Adrenal gland (tissue), 12 donors: ENCODE measurements around the gene CARD6. TPM values are rescaled to one million over a fixed set of nuclear protein-coding genes. Genes with fewer than 3 reads are reported as not detected.
"Not testable (repeated sequence)": the region's sequence is repeated elsewhere in the genome, so short reads cannot be mapped to it uniquely, and the experiment has no call there.

Experiments used
- DNase-seq, 7 donors: peaks; one replicate each; pipeline ENCODE4 v3.0.0-alpha.2; 2019 to 2020
- H3K27ac ChIP-seq, 5 donors: fragments of 200-600 bp; sonication (generic) in 4 of 5; 1 replicate in 3 of 5; 2 replicates in 2 of 5; pipeline versions ENCODE4 v1.5.1 to v1.8.0; 2016 to 2020; ENCODE audit warnings: mild to moderate bottlenecking in 1 of 5
- H3K27me3 ChIP-seq: fragments of 200-600 bp; 2 replicates; pipeline ENCODE4 v1.8.0; 2021
- H3K36me3 ChIP-seq, 2 donors: fragments of 200-600 bp; replicated peaks in 1 of 2; 1 replicate in 1 of 2; 2 replicates in 1 of 2; pipeline versions ENCODE4 v1.5.1 to v1.8.0; 2018 to 2022
- H3K4me1 ChIP-seq, 2 donors: fragments of 200-600 bp; replicated peaks in 1 of 2; 1 replicate in 1 of 2; 2 replicates in 1 of 2; pipeline versions ENCODE4 v1.5.1 to v1.8.0; 2018 to 2021
- H3K4me3 ChIP-seq, 4 donors: fragments of 200-600 bp; sonication (generic) in 3 of 4; one replicate each; pipeline ENCODE4 v1.5.1; 2016 to 2018
- H3K9me3 ChIP-seq, 3 donors: fragments of 200-600 bp; sonication (generic) in 1 of 3; replicated peaks in 1 of 3; 1 replicate in 2 of 3; 2 replicates in 1 of 3; pipeline versions ENCODE4 v1.5.1 to v1.8.0; 2016 to 2021
- POLR2A ChIP-seq, 2 donors: fragments of 450-650 bp; IDR thresholded peaks; one replicate each; pipeline ENCODE4 v1.6.1; 2017; ENCODE audit warnings: antibody characterized with exemption in 2 of 2, mild to moderate bottlenecking in 2 of 2, moderate library complexity in 1 of 2
- WGBS, 4 donors: extraction: QIAGEN DNeasy Blood & Tissue Kit in 2 of 4; methylation state at CpG; one replicate each; pipeline versions ENCODE4 v1.1.5 to v1.1.7; 2013 to 2017; 5-methylcytosine and 5-hydroxymethylcytosine counted together
- intact Hi-C, 2 donors: fragments of 100-400 bp; cut with DNase I; formaldehyde crosslinking; loops; one replicate each; pipeline versions ENCODE4 v1.14.1 to v1.15.0; 2022 to 2023
- polyA plus RNA-seq, 3 donors: library from polyadenylated mRNA; stranded (reverse); fragments of 200-250 nt in 2 of 3; fragments of 350-450 nt in 1 of 3; fragmentation: Illumina TruSeq in 1 of 3; extraction: RNeasy Lipid Tissue Mini Kit (QIAGEN cat#74804) in 1 of 3; gene quantifications; one replicate each; pipeline ENCODE4 v1.2.3, GENCODE V29; 2013 to 2014
- total RNA-seq, 9 donors: library from RNA; depleted of rRNA in 4 of 9; stranded (reverse); fragments of >200 nt in 4 of 9; fragments of 120-200 nt in 1 of 9; fragmentation: NEBNext Ultra II Directional in 1 of 9; extraction: Animal tissue kit (Norgen Biotek cat#: 25700) in 1 of 9; gene quantifications; one replicate each; pipeline versions ENCODE4 v1.1.0 to v1.2.4, GENCODE V29; 2013 to 2023
- TF ChIP-seq, protein P1 (sequence below), 6 experiments: fragments of 450-650 bp in 4 of 6; fragments of 200-600 bp in 2 of 6; sonication (generic) in 1 of 6; IDR thresholded peaks; 1 replicate in 5 of 6; 2 replicates in 1 of 6; pipeline versions ENCODE4 v1.5.1 to v1.8.0; 2016 to 2021; ENCODE audit warnings: antibody characterized with exemption in 6 of 6, mild to moderate bottlenecking in 2 of 6, moderate library complexity in 1 of 6
- donor health status: healthy with polysubstance abuse.
- donor health status: Bipolar disorder and iron deficiency.
- donor health status: DM: yes; HTN: yes; CAD: no.
- donor health status: DM: no; HTN: no; CAD: no.
- donor health status: DM: no; HTN: no; CAD: no.
- donor health status: DM: yes; HTN: yes; CAD: no.

Gene CARD6
- total and polyA plus RNA-seq, 12 donors = 6.5 to 33.1 (median 27.6) TPM

- H3K4me3 ChIP-seq = no peak overlapping the region
- H3K36me3 ChIP-seq = peaks cover 0 to 28% of the 10 kb centered on the region in 2 donors
- DNase-seq = no peak
- no peak overlapping the region for H3K27ac ChIP-seq
- H3K27me3 ChIP-seq = no peaks in the 10 kb centered on the region
- intact Hi-C loops = no loop called here
- no peak for TF ChIP-seq POLR2A (IDR thresholded peaks at IDR 0.05)
- TF ChIP-seq, protein P1, sequence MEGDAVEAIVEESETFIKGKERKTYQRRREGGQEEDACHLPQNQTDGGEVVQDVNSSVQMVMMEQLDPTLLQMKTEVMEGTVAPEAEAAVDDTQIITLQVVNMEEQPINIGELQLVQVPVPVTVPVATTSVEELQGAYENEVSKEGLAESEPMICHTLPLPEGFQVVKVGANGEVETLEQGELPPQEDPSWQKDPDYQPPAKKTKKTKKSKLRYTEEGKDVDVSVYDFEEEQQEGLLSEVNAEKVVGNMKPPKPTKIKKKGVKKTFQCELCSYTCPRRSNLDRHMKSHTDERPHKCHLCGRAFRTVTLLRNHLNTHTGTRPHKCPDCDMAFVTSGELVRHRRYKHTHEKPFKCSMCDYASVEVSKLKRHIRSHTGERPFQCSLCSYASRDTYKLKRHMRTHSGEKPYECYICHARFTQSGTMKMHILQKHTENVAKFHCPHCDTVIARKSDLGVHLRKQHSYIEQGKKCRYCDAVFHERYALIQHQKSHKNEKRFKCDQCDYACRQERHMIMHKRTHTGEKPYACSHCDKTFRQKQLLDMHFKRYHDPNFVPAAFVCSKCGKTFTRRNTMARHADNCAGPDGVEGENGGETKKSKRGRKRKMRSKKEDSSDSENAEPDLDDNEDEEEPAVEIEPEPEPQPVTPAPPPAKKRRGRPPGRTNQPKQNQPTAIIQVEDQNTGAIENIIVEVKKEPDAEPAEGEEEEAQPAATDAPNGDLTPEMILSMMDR (IDR thresholded peaks at IDR 0.05) = no peak
- no peaks in the 10 kb centered on the region for H3K4me1 ChIP-seq
- 20 to 63% (median 42%) methylated on average over 1 of the region's 1 CpG for WGBS, 4 donors
- no peaks in the 10 kb centered on the region for H3K9me3 ChIP-seq
Measured at GRCh38 chr5:40823459-40823858, 17.7 kb upstream of the CARD6 start.

GRCh38 chr5:40825461-40826043 lies 15.6 kb upstream of the CARD6 start:
- H3K9me3 ChIP-seq = not testable (repeated sequence)
- H3K36me3 ChIP-seq = peaks cover 0 to 48% of the 10 kb centered on the region in 2 donors

DNA sequence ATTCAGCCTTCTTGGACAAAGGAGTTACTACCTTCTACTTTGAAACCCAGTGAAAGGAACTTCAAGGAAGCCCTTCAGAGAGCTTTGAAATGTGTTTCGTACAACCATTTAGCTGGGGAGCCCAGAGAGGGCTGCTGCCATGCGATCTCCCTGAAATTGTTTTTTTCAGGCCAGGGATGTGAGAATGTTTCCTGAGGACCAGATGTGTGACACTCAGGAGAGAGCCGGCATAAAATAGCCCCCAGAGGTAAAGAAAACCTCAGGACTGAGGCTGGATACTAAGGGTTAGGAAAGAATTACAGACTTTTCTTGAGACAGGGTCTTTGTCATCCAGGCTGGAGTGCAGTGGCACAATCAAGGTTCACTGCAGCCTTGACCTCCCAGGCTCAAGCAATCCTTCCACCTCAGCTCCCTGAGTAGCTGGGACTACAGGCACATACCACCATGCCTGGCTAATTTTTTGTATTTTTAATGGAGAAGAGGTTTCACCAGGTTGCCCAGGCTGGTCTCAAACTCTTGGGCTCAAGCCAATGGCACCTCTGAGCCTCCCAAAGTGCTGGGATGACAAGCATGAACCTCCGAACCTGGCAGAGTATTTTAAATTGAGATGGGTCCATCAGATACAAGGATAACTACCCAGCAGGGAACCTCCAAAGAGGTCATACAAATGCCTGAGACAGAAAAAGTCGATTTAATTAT lies 14.5 kb upstream of the CARD6 start:
- peaks cover 0 to 59% of the 10 kb centered on the region in 2 donors for H3K36me3 ChIP-seq
- H3K27ac ChIP-seq = no peak overlapping the region
- no peak for DNase-seq
- H3K4me3 ChIP-seq = no peak overlapping the region
- intact Hi-C loops = no loop called here
- no peaks in the 10 kb centered on the region for H3K4me1 ChIP-seq
- H3K27me3 ChIP-seq = no peaks in the 10 kb centered on the region
- no peaks in the 10 kb centered on the region for H3K9me3 ChIP-seq
- TF ChIP-seq POLR2A (IDR thresholded peaks at IDR 0.05) = no peak
- TF ChIP-seq, protein P1 (IDR thresholded peaks at IDR 0.05) = no peak
- WGBS, 4 donors = 86 to 91% (median 90%) methylated on average over 5 of the region's 5 CpGs

More at GRCh38 chr5:40825461-40826043, 15.6 kb upstream of the CARD6 start:
- intact Hi-C loops, DNase-seq, H3K27ac ChIP-seq, H3K27me3 ChIP-seq, H3K4me3 ChIP-seq, H3K4me1 ChIP-seq: not testable (repeated sequence)
- WGBS, 4 donors = 94 to 95% (median 95%) methylated on average over 11 of the region's 11 CpGs

- intact Hi-C loops = no loop called here
- Histone ChIP-seq H3K4me3 (no peak overlapping the region), H3K4me1 (peaks cover 0 to 5% of the 10 kb centered on the region in 2 donors), H3K27me3 (no peaks in the 10 kb centered on the region), H3K36me3 (peaks cover 0 to 66% of the 10 kb centered on the region in 2 donors), H3K27ac (no peak overlapping the region), H3K9me3 (no peaks in the 10 kb centered on the region)
- 86 to 91% (median 88%) methylated on average over 14 of the region's 14 CpGs for WGBS, 4 donors
- DNase-seq = no peak
- TF ChIP-seq POLR2A (IDR thresholded peaks at IDR 0.05) = no peak
- TF ChIP-seq, protein P1 (IDR thresholded peaks at IDR 0.05) = no peak
Measured at GRCh38 chr5:40827188-40827977, 13.8 kb upstream of the CARD6 start.
